Sigmoid colon (tissue), 4 donors: ENCODE measurements around the gene POMGNT1.
"Not testable (repeated sequence)": the region's sequence is repeated elsewhere in the genome, so short reads cannot be mapped to it uniquely, and the experiment has no call there.

Experiments
- POLR2A ChIP-seq, 2 donors: fragments of 450-650 bp; IDR thresholded peaks; one replicate each; pipeline ENCODE4 v1.6.1; 2016; ENCODE audit warnings: antibody characterized with exemption in 2 of 2, mild to moderate bottlenecking in 2 of 2, moderate library complexity in 2 of 2
- POLR2AphosphoS5 ChIP-seq, 4 donors: sonication (generic); formaldehyde crosslinking; IDR thresholded peaks; one replicate each; pipeline ENCODE4 v1.6.1; 2017; ENCODE audit warnings: antibody characterized with exemption in 4 of 4
- TF ChIP-seq, protein P1 (sequence below), 4 experiments: fragments of 450-650 bp in 3 of 4; fragments of 200-600 bp in 1 of 4; IDR thresholded peaks; one replicate each; pipeline ENCODE4 v1.5.1; 2016 to 2019; ENCODE audit warnings: antibody characterized with exemption in 4 of 4, mild to moderate bottlenecking in 3 of 4, moderate library complexity in 2 of 4

DNA sequence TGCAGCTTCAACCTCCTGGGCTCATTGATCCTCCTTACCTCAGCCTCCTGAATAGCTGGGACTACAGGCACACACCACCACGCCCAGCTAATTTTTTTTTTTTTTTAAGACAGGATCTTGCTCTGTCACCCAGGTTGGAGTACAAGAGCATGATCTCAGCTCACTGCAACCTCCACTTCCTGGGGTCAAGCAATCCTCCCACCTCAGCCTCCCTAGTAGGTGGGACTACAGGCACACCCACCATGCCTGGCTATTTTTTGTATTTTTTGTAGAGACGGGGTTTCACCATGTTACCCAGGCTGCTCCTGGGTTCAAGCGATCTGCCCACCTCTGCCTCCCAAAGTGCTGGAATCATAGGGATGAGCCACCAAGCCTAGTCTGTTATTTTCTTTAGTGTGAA is 45.6 kb upstream of the POMGNT1 start:
- TF ChIP-seq, protein P1, sequence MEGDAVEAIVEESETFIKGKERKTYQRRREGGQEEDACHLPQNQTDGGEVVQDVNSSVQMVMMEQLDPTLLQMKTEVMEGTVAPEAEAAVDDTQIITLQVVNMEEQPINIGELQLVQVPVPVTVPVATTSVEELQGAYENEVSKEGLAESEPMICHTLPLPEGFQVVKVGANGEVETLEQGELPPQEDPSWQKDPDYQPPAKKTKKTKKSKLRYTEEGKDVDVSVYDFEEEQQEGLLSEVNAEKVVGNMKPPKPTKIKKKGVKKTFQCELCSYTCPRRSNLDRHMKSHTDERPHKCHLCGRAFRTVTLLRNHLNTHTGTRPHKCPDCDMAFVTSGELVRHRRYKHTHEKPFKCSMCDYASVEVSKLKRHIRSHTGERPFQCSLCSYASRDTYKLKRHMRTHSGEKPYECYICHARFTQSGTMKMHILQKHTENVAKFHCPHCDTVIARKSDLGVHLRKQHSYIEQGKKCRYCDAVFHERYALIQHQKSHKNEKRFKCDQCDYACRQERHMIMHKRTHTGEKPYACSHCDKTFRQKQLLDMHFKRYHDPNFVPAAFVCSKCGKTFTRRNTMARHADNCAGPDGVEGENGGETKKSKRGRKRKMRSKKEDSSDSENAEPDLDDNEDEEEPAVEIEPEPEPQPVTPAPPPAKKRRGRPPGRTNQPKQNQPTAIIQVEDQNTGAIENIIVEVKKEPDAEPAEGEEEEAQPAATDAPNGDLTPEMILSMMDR (IDR thresholded peaks at IDR 0.05) = not testable (repeated sequence)
- not testable (repeated sequence) for TF ChIP-seq POLR2A, POLR2AphosphoS5 (IDR thresholded peaks at IDR 0.05)
